Choroid plexus epithelial cell (primary cell): Measurements from ENCODE around the gene PADI4.

Experiments used
- DNase-seq: peaks from one replicate; pipeline ENCODE4 v3.0.0-alpha.2; 2010; ENCODE audit warnings: low read depth
- H3K4me3 ChIP-seq: 2 replicates; pipeline ENCODE4 v1.5.1; 2011; ENCODE audit warnings: low read depth, mild to moderate bottlenecking, control low read depth, low read length, moderate library complexity
- TF ChIP-seq, protein P1 (sequence below): conservative IDR thresholded peaks from 2 replicates; pipeline ENCODE4 v1.5.1; 2011; ENCODE audit warnings: low read depth, mild to moderate bottlenecking, control low read depth, inconsistent platforms, low read length, moderate library complexity

The PADI4 gene, protein sequence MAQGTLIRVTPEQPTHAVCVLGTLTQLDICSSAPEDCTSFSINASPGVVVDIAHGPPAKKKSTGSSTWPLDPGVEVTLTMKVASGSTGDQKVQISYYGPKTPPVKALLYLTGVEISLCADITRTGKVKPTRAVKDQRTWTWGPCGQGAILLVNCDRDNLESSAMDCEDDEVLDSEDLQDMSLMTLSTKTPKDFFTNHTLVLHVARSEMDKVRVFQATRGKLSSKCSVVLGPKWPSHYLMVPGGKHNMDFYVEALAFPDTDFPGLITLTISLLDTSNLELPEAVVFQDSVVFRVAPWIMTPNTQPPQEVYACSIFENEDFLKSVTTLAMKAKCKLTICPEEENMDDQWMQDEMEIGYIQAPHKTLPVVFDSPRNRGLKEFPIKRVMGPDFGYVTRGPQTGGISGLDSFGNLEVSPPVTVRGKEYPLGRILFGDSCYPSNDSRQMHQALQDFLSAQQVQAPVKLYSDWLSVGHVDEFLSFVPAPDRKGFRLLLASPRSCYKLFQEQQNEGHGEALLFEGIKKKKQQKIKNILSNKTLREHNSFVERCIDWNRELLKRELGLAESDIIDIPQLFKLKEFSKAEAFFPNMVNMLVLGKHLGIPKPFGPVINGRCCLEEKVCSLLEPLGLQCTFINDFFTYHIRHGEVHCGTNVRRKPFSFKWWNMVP

DNA sequence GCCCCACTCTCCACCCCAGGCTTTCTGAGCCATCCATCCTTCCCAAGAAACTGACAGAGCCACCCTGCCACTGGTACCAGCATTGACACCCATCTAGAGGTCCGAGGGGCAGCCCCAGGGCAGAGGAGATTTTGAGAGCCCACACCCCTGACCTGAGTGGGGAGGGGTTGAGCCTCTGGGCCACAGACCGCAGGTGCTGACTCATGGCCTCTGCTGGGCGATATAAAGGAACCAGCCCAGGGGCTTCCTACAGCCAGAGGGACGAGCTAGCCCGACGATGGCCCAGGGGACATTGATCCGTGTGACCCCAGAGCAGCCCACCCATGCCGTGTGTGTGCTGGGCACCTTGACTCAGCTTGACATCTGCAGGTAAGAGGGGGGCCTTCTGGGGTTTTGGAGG, at the start of gene PADI4:
Gene PADI4 (plus strand): TSS at position 252 of the 400 bp plus-strand sequence. CDS start 26 bp downstream, at position 278.
- H3K4me3 ChIP-seq: no peak within 1 kb of the TSS
- TF ChIP-seq, protein P1, sequence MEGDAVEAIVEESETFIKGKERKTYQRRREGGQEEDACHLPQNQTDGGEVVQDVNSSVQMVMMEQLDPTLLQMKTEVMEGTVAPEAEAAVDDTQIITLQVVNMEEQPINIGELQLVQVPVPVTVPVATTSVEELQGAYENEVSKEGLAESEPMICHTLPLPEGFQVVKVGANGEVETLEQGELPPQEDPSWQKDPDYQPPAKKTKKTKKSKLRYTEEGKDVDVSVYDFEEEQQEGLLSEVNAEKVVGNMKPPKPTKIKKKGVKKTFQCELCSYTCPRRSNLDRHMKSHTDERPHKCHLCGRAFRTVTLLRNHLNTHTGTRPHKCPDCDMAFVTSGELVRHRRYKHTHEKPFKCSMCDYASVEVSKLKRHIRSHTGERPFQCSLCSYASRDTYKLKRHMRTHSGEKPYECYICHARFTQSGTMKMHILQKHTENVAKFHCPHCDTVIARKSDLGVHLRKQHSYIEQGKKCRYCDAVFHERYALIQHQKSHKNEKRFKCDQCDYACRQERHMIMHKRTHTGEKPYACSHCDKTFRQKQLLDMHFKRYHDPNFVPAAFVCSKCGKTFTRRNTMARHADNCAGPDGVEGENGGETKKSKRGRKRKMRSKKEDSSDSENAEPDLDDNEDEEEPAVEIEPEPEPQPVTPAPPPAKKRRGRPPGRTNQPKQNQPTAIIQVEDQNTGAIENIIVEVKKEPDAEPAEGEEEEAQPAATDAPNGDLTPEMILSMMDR: no peak
- DNase-seq: no peak

DNA sequence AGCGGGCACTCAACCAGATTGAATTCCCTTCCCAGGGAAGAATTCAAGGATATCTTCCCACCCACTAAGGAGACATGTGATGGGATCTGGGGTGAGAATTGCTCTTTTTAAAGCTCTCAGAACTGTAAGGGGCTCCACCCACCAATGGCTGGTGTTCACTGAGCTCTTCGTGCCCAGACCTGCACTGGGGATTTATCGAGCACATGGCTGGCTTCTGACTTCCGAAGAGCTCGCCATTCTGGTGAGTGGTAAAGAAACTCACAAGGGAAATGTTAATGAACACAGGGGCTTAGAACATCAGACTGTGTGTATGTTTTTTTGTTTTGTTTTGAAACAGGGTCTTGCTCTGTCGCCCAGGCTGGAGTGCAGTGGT, 49.3 kb upstream of the PADI4 start:
- no peak overlapping the region for H3K4me3 ChIP-seq
- TF ChIP-seq, protein P1: no peak
- DNase-seq: no peak

DNA sequence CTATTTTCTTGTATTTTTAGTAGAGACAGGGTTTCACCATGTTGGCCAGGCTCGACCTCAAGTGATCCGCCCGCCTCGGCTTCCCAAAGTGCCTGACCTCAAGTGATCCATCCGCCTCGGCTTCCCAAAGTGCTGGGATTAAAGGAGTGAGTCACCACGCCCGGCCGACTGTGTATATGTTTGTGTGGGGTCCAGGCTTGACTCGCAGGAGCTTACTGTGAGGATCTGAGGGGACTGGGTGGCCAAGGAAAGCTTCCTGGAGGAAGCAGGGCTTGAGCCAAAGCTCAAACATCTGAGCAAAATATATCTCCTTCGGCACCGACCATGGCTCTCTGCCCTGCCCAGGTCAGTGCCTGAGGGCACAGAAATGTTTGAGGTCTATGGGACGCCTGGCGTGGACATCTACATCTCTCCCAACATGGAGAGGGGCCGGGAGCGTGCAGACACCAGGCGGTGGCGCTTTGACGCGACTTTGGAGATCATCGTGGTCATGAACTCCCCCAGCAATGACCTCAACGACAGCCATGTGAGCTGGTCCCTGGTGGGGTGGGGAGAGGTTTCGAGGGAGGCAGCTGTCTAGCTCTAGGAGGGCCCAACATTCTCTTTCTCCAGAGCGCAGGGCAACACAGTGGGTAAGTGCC, 48.6 kb upstream of the PADI4 start:
- TF ChIP-seq, protein P1: no peak
- DNase-seq: no peak
- H3K4me3 ChIP-seq: no peak overlapping the region

DNA sequence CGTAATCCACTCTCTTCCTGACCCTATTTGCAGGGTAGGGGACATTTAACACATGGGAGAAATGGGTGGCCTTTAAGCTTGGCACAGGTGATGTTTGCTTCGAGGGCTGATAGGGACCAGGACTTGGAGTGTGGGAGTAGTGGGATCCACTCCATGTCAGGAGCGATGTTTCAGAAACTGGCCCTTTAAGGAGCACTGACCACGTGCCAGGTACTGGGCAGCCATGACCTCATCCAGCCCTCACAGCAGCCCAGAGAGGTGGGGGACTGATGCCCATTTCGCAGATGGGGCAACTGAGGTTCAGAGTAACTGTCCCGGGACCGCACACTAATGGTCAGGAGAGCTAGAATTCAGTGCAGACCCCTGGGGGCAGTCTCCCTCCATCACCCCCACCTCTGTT, 47.7 kb upstream of the PADI4 start:
- TF ChIP-seq, protein P1: no peak

DNA sequence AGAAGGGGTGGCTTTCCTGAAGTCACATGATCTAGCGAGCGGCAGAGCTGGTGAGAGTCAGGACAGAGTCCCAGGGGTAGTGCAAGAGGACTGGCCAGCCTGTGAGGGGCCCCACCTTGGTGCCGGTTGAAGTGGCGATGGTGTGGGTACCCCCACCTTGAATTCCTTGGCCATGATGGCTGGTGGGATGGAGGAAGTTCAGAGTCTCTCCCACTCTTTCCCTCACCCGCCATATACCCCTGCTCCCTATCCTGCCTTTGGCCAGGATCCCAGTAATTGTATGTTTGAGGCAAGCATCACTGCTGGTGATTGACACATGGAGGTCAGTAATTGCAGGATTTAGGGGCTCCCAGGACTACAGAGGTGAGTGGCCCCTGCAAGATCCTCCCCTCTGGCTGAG, 47.3 kb upstream of the PADI4 start:
- TF ChIP-seq, protein P1: no peak
- DNase-seq: no peak
- no peak overlapping the region for H3K4me3 ChIP-seq

More for the DNA sequence above, 47.7 kb upstream of the PADI4 start:
- H3K4me3 ChIP-seq: no peak overlapping the region
- no peak for DNase-seq

DNA sequence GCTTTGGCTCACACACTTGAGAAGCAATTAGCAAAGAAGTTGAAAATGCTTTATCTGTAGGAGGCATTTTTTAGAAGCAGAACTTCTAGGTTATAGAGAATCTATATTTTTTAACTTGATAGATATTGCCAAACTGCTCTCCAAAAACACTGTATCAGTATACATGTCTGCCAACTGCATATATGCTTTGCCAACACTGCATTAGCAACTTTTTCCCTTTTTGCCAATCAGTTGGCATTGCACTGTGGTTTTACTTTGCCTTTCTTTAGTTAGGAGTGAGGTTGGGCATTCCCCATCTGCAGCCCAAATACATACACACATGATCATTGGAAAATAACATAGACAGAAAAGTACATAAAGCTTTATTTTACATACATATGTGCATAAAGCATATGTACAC, 44.1 kb upstream of the PADI4 start:
- DNase-seq: no peak
- H3K4me3 ChIP-seq: no peak overlapping the region
- TF ChIP-seq, protein P1: no peak
